Fibroblast of mammary gland (primary cell): Measurements from ENCODE around the gene VEGFB.
"Not testable (repeated sequence)": the region's sequence is repeated elsewhere in the genome, so short reads cannot be mapped to it uniquely, and the experiment has no call there.

ENCODE experiments used
- DNase-seq: peaks from one replicate; pipeline ENCODE4 v3.0.0-alpha.2; 2010; ENCODE audit warnings: low read depth
- H3K4me3 ChIP-seq: 2 replicates; pipeline ENCODE4 v1.5.1; 2011; ENCODE audit warnings: low read depth, mild to moderate bottlenecking, low read length, moderate library complexity; ENCODE audit not compliant: control insufficient read depth
- CTCF ChIP-seq: conservative IDR thresholded peaks from 2 replicates; pipeline ENCODE4 v1.5.1; 2011; ENCODE audit warnings: low read depth, low read length, inconsistent platforms; ENCODE audit not compliant: control insufficient read depth, insufficient read depth

VEGFB gene

GRCh38 chr11:64243236-64243854, 9.0 kb downstream of the VEGFB start:
- no peak for DNase-seq

GRCh38 chr11:64244107-64244506, 9.7 kb downstream of the VEGFB start:
- H3K4me3 ChIP-seq: no peak overlapping the region
- no peak for TF ChIP-seq CTCF
- no peak for DNase-seq

More at GRCh38 chr11:64243236-64243854, 9.0 kb downstream of the VEGFB start:
- no peak overlapping the region for H3K4me3 ChIP-seq
- TF ChIP-seq CTCF: no peak

GRCh38 chr11:64244966-64245365, 10.6 kb downstream of the VEGFB start:
- H3K4me3 ChIP-seq: peak overlapping the region; percentile 98
- no peak for DNase-seq
- no peak for TF ChIP-seq CTCF

- DNase-seq: no peak
These were observed 11.0 kb downstream of the VEGFB start for GRCh38 chr11:64245401-64245796.

GRCh38 chr11:64245797-64246620, 11.6 kb downstream of the VEGFB start:
- peak overlapping the region; percentile 98 for H3K4me3 ChIP-seq
- DNase-seq: peak; percentile 91
- no peak for TF ChIP-seq CTCF

More at GRCh38 chr11:64245401-64245796, 11.0 kb downstream of the VEGFB start:
- TF ChIP-seq CTCF: no peak
- H3K4me3 ChIP-seq: peak overlapping the region; percentile 98

GRCh38 chr11:64246621-64246870, 12.2 kb downstream of the VEGFB start:
- DNase-seq, H3K4me3 ChIP-seq: not testable (repeated sequence)

- DNase-seq: peak; percentile 86
- H3K4me3 ChIP-seq: peak within 1 kb of the TSS; percentile 98
- no peak for TF ChIP-seq CTCF
These were observed 12.7 kb downstream of the VEGFB start, which contains the start of gene PPP1R14B for GRCh38 chr11:64246871-64247728. TSS of gene PPP1R14B (minus strand) at chr11:64246943. CDS start at chr11:64246673, 270 bp downstream.
